Muscle of back (tissue), 11 donors: ENCODE results near the gene ZCWPW1. TPM values are rescaled to one million over a fixed set of nuclear protein-coding genes. Genes with fewer than 3 reads are reported as not detected.
"Not testable (repeated sequence)": the region's sequence is repeated elsewhere in the genome, so short reads cannot be mapped to it uniquely, and the experiment has no call there.

Source experiments
- DNase-seq, 3 donors: peaks; one replicate each; pipeline versions ENCODE4 v3.0.0 to v3.0.0-alpha.2; 2013
- polyA plus RNA-seq, 10 donors: library from polyadenylated mRNA; unstranded; fragments of 120-200 nt; gene quantifications; one replicate each; pipeline ENCODE4 v1.2.1, GENCODE V29; 2013; ENCODE audit not compliant: insufficient read length in 10 of 10

Gene ZCWPW1
- polyA plus RNA-seq, 10 donors, result 4.0 to 7.6 (median 5.4) TPM

- no peak for DNase-seq
Observed at GRCh38 chr7:100406767-100407166, 21.7 kb downstream of the ZCWPW1 start.

- no peak for DNase-seq
Observed at GRCh38 chr7:100402241-100402640, 26.3 kb downstream of the ZCWPW1 start.

- DNase-seq, result no peak
Observed at GRCh38 chr7:100401811-100402210, 26.7 kb downstream of the ZCWPW1 start.

- no peak for DNase-seq
Observed at GRCh38 chr7:100400656-100401055, 27.8 kb downstream of the ZCWPW1 start.

GRCh38 chr7:100400041-100400440 is 28.5 kb downstream of the ZCWPW1 start:
- no peak for DNase-seq

- no peak for DNase-seq
Observed at GRCh38 chr7:100398239-100398638, 30.3 kb downstream of the ZCWPW1 start.

- DNase-seq, result no peak
Observed at GRCh38 chr7:100397315-100398081, 31.0 kb downstream of the ZCWPW1 start.

- no peak for DNase-seq
Observed at GRCh38 chr7:100396421-100396982, 32.0 kb downstream of the ZCWPW1 start.

- no peak for DNase-seq
Observed at GRCh38 chr7:100394077-100394476, 34.4 kb downstream of the ZCWPW1 start.

GRCh38 chr7:100393233-100393905 is 35.1 kb downstream of the ZCWPW1 start:
- DNase-seq, result no peak

GRCh38 chr7:100390286-100391009 is 38.1 kb downstream of the ZCWPW1 start:
- no peak for DNase-seq

GRCh38 chr7:100389437-100390088 is 38.9 kb downstream of the ZCWPW1 start:
- no peak for DNase-seq

- no peak for DNase-seq
Observed at GRCh38 chr7:100387695-100388094, 40.8 kb downstream of the ZCWPW1 start.

- no peak for DNase-seq
Observed at GRCh38 chr7:100386940-100387339, 41.6 kb downstream of the ZCWPW1 start.

- no peak for DNase-seq
Observed at GRCh38 chr7:100384628-100385294, 43.7 kb downstream of the ZCWPW1 start.

- not testable (repeated sequence) for DNase-seq
Observed at GRCh38 chr7:100382234-100382853, 46.2 kb downstream of the ZCWPW1 start.

GRCh38 chr7:100381531-100382233 is 46.8 kb downstream of the ZCWPW1 start:
- not testable (repeated sequence) for DNase-seq

- no peak for DNase-seq
Observed at GRCh38 chr7:100380196-100380595, 48.3 kb downstream of the ZCWPW1 start.

- DNase-seq, result no peak
Observed at GRCh38 chr7:100378114-100378755, 50.3 kb downstream of the ZCWPW1 start.

- DNase-seq, result no peak
Observed at GRCh38 chr7:100376066-100376465, 52.4 kb downstream of the ZCWPW1 start.
